K562 (cell line): ENCODE results near the gene GPSM3. TPM values are rescaled to one million over a fixed set of nuclear protein-coding genes. Genes with fewer than 3 reads are reported as not detected.

Experiments
- E2F3 ChIP-seq: fragments of 250-450 bp; sonication (Bioruptor Pico); IDR thresholded peaks from 2 replicates; pipeline ENCODE4 v1.4.0; 2020; ENCODE audit warnings: mild to moderate bottlenecking
- FOXK2 ChIP-seq, 2 experiments: fragments of 450-650 bp; IDR thresholded peaks in 1 of 2; conservative IDR thresholded peaks in 1 of 2; 2 replicates each; pipeline ENCODE4 v1.6.1; 2016; ENCODE audit warnings: low read depth in 2 of 2, mild to moderate bottlenecking in 1 of 2
- JUNB ChIP-seq: fragments of 450-650 bp; formaldehyde crosslinking; conservative IDR thresholded peaks from 2 replicates; pipeline ENCODE4 v1.4.0; 2020; ENCODE audit warnings: mild to moderate bottlenecking
- LARP7 ChIP-seq: fragments of 450-650 bp; IDR thresholded peaks from 2 replicates; pipeline ENCODE4 v1.6.1; 2016
- NR4A1 ChIP-seq, 2 experiments: fragments of 250-450 bp in 1 of 2; fragments of 450-650 bp in 1 of 2; sonication (Bioruptor Pico) in 1 of 2; IDR thresholded peaks; 2 replicates each; pipeline versions ENCODE4 v1.4.0 to v1.6.1; 2016 to 2020; ENCODE audit warnings: mild to moderate bottlenecking in 2 of 2, missing compliant biosample characterization in 1 of 2, missing genetic modification characterization in 1 of 2, moderate library complexity in 1 of 2
- RFX1 ChIP-seq: fragments of 450-650 bp; IDR thresholded peaks from 2 replicates; pipeline ENCODE4 v1.6.1; 2016; ENCODE audit warnings: mild to moderate bottlenecking, moderate library complexity
- TOE1 ChIP-seq, 2 experiments: fragments of 450-650 bp in 1 of 2; sonication (generic) in 1 of 2; formaldehyde crosslinking in 1 of 2; IDR thresholded peaks; 2 replicates each; pipeline versions ENCODE4 v1.7.1 to v1.8.0; 2016 to 2022; ENCODE audit warnings: borderline replicate concordance in 2 of 2, mild to moderate bottlenecking in 2 of 2, antibody characterized with exemption in 1 of 2, inconsistent platforms in 1 of 2, low read depth in 1 of 2, missing genetic modification reagents in 1 of 2, moderate library complexity in 1 of 2
- TSC22D4 ChIP-seq: fragments of 450-650 bp; IDR thresholded peaks from 2 replicates; pipeline ENCODE4 v1.6.1; 2016; ENCODE audit warnings: missing genetic modification characterization, missing biosample characterization, control low read depth
- ZNF124 ChIP-seq: sonication (generic); formaldehyde crosslinking; IDR thresholded peaks from 2 replicates; pipeline ENCODE4 v1.8.1; 2022; ENCODE audit warnings: missing genetic modification reagents
- ZNF175 ChIP-seq: fragments of 200-800 bp; sonication (Bioruptor generic); IDR thresholded peaks from 2 replicates; pipeline ENCODE4 v1.6.1; 2016; ENCODE audit warnings: low read depth, mild to moderate bottlenecking, missing genetic modification characterization, missing compliant biosample characterization
- polyA plus RNA-seq, 8 experiments: library from polyadenylated mRNA; depleted of rRNA in 4 of 8; stranded (reverse) in 5 of 8; unstranded in 3 of 8; fragments of >200 nt; fragmentation: Nextera tagmentation in 2 of 8; fragmentation: Illumina TruSeq in 1 of 8; extraction: Ambion mirVana in 2 of 8; extraction: Trizol in 1 of 8; gene quantifications; 2 replicates each; pipeline versions ENCODE4 v1.2.1 to v1.2.3, GENCODE V29; 2011 to 2014; ENCODE audit warnings: inconsistent platforms in 1 of 8, missing spikeins in 1 of 8
- total RNA-seq, 7 experiments: library from RNA; depleted of rRNA in 6 of 7; stranded (reverse); fragments of >200 nt in 6 of 7; fragmentation: Illumina TruSeq in 2 of 7; extraction: Trizol in 2 of 7; gene quantifications; 2 replicates each; pipeline versions ENCODE4 v1.2.1 to v1.2.3, GENCODE V29; 2011 to 2021; ENCODE audit warnings: low replicate concordance in 1 of 7
- TF ChIP-seq, protein P1 (sequence below): fragments of 450-650 bp; IDR thresholded peaks from 2 replicates; pipeline ENCODE4 v1.6.1; 2016
- TF ChIP-seq, protein P2 (sequence below), 2 experiments: fragments of 450-650 bp in 1 of 2; sonication (generic) in 1 of 2; formaldehyde crosslinking in 1 of 2; IDR thresholded peaks; 2 replicates each; pipeline versions ENCODE4 v1.7.1 to v1.9.0; 2016 to 2022; ENCODE audit warnings: inconsistent platforms in 1 of 2, mild to moderate bottlenecking in 1 of 2, missing genetic modification reagents in 1 of 2
- TF ChIP-seq, protein P3 (sequence below): fragments of 450-650 bp; formaldehyde crosslinking; IDR thresholded peaks from 2 replicates; pipeline ENCODE4 v1.4.0; 2022; ENCODE audit warnings: missing genetic modification characterization
- TF ChIP-seq, protein P4 (sequence below): fragments of 450-650 bp; formaldehyde crosslinking; conservative IDR thresholded peaks from 2 replicates; pipeline ENCODE4 v1.4.0; 2022; ENCODE audit warnings: mild to moderate bottlenecking, missing genetic modification characterization

GPSM3 gene
- total and polyA plus RNA-seq, 9 of the 15 experiments (the other 6 are each of a cell fraction or from before 2014, with no cell fraction given) = 5.3 to 42.6 (median 24.4) TPM

DNA sequence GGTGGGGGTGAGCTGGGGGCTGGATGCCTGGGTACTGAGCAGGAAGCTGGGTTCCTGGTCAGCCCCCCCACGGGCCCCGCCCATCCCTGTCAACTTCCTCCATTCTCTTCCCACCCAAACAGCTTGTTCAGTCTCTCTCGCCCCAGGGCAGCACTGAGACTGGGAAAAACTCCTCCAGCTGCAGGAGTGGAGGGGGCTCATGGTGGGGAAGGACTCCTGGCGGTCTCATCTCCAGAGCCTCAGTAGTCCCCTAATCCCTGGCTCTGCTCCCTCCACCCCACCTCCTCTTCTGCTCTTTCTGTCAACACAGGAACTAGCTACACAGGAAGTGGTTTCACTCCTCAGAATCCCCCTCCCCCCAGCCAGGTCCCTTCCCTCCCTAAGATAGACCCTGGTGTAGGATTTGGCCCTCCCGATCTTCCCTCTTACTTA, at the start of gene GPSM3 (continued):
- TF ChIP-seq ZNF175 (CRISPR knock-in tag) = peak; percentile 80
- TF ChIP-seq NR4A1 (CRISPR knock-in tag; IDR thresholded peaks at IDR 0.05) = 0 out of 2 replicates have a peak, but pooled peaks have one; percentile 13
- no peak for TF ChIP-seq NR4A1 (tag; IDR thresholded peaks at IDR 0.05)
- TF ChIP-seq, protein P1, sequence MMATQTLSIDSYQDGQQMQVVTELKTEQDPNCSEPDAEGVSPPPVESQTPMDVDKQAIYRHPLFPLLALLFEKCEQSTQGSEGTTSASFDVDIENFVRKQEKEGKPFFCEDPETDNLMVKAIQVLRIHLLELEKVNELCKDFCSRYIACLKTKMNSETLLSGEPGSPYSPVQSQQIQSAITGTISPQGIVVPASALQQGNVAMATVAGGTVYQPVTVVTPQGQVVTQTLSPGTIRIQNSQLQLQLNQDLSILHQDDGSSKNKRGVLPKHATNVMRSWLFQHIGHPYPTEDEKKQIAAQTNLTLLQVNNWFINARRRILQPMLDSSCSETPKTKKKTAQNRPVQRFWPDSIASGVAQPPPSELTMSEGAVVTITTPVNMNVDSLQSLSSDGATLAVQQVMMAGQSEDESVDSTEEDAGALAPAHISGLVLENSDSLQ = peak; percentile 38; the same call in 1 of the 2 replicates
- 0 out of 2 replicates have a peak, but pooled peaks have one; percentile 13 for TF ChIP-seq E2F3 (CRISPR knock-in tag)
- no peak for TF ChIP-seq LARP7
- no peak for TF ChIP-seq ZNF124 (CRISPR knock-in tag)
- no peak for TF ChIP-seq TSC22D4 (tag)
- no peak for TF ChIP-seq JUNB (CRISPR knock-in tag)
- TF ChIP-seq RFX1 = no peak
- no peak for TF ChIP-seq TOE1 (IDR thresholded peaks at IDR 0.05; ENCODE audit: borderline replicate concordance)
- no peak for TF ChIP-seq TOE1 (CRISPR knock-in tag; IDR thresholded peaks at IDR 0.05; ENCODE audit: borderline replicate concordance, low read depth)
- TF ChIP-seq FOXK2 (conservative IDR thresholded peaks at IDR 0.05 in 1 of 2, IDR thresholded peaks at IDR 0.05 in 1 of 2; ENCODE audit: low read depth in 2 of 2) = peak; percentile 89 to 96
- TF ChIP-seq, protein P2, sequence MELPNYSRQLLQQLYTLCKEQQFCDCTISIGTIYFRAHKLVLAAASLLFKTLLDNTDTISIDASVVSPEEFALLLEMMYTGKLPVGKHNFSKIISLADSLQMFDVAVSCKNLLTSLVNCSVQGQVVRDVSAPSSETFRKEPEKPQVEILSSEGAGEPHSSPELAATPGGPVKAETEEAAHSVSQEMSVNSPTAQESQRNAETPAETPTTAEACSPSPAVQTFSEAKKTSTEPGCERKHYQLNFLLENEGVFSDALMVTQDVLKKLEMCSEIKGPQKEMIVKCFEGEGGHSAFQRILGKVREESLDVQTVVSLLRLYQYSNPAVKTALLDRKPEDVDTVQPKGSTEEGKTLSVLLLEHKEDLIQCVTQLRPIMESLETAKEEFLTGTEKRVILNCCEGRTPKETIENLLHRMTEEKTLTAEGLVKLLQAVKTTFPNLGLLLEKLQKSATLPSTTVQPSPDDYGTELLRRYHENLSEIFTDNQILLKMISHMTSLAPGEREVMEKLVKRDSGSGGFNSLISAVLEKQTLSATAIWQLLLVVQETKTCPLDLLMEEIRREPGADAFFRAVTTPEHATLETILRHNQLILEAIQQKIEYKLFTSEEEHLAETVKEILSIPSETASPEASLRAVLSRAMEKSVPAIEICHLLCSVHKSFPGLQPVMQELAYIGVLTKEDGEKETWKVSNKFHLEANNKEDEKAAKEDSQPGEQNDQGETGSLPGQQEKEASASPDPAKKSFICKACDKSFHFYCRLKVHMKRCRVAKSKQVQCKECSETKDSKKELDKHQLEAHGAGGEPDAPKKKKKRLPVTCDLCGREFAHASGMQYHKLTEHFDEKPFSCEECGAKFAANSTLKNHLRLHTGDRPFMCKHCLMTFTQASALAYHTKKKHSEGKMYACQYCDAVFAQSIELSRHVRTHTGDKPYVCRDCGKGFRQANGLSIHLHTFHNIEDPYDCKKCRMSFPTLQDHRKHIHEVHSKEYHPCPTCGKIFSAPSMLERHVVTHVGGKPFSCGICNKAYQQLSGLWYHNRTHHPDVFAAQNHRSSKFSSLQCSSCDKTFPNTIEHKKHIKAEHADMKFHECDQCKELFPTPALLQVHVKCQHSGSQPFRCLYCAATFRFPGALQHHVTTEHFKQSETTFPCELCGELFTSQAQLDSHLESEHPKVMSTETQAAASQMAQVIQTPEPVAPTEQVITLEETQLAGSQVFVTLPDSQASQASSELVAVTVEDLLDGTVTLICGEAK (IDR thresholded peaks at IDR 0.05) = peak; percentile 93
- TF ChIP-seq, protein P2 (CRISPR knock-in tag; IDR thresholded peaks at IDR 0.05) = no peak
- TF ChIP-seq, protein P3, sequence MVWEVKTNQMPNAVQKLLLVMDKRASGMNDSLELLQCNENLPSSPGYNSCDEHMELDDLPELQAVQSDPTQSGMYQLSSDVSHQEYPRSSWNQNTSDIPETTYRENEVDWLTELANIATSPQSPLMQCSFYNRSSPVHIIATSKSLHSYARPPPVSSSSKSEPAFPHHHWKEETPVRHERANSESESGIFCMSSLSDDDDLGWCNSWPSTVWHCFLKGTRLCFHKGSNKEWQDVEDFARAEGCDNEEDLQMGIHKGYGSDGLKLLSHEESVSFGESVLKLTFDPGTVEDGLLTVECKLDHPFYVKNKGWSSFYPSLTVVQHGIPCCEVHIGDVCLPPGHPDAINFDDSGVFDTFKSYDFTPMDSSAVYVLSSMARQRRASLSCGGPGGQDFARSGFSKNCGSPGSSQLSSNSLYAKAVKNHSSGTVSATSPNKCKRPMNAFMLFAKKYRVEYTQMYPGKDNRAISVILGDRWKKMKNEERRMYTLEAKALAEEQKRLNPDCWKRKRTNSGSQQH (CRISPR knock-in tag) = peak; percentile 78
- TF ChIP-seq, protein P4, sequence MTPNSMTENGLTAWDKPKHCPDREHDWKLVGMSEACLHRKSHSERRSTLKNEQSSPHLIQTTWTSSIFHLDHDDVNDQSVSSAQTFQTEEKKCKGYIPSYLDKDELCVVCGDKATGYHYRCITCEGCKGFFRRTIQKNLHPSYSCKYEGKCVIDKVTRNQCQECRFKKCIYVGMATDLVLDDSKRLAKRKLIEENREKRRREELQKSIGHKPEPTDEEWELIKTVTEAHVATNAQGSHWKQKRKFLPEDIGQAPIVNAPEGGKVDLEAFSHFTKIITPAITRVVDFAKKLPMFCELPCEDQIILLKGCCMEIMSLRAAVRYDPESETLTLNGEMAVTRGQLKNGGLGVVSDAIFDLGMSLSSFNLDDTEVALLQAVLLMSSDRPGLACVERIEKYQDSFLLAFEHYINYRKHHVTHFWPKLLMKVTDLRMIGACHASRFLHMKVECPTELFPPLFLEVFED (CRISPR knock-in tag) = 0 out of 2 replicates have a peak, but pooled peaks have one; percentile 18
